NCI-H2227 (cell line): ENCODE measurements around the gene RAX.
"Not testable (repeated sequence)": the region's sequence is repeated elsewhere in the genome, so short reads cannot be mapped to it uniquely, and the experiment has no call there.

ENCODE experiments used
- DNase-seq: peaks from one replicate; lab custom pipeline; 2025; ENCODE audit not compliant: unreplicated experiment; lab: John Stamatoyannopoulos, UW

The RAX gene

DNA sequence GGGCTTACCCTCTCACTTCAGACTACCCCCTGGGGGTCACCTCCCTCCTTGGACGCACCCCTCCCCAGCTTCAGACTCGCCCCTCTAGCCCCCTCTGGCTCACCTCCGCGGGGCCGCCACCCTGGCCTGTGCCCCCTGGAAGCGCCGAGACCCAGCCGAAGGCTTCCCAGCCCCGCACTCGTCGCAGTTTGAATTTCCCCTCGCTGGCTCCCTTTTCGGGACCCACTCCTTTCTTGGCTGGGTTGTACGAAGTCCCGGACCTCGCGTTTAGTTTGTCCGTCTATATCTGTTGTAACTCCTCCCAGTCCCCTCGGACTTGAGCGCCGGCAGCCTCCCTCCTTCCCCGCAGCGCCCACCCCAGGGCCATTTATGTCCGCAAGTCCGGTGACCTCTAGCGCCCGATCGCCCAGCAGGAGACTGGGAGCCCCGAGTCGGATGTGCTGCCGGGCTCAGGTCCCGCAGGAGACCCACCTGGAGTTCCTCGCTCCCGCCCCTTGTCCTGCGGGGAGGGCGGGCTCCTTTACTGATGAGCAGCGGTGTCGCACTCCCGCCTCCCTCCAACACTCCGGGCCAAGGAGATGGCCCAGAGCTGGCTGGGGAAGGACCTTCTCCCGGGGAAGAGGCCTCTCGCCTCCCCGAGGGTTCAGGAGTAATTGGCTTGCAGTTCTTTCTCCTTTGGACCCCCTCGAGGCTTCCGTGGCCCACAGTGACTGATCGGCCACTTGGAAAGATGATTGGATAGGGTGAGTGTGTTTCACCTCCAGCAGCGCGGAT lies 692 bp upstream of the RAX start:
- peak; percentile 48 for DNase-seq

GRCh38 chr18:59272221-59272888 lies 899 bp downstream of the RAX start:
- DNase-seq, result no peak

GRCh38 chr18:59271606-59272220 lies 1.5 kb downstream of the RAX start:
- DNase-seq, result no peak

DNA sequence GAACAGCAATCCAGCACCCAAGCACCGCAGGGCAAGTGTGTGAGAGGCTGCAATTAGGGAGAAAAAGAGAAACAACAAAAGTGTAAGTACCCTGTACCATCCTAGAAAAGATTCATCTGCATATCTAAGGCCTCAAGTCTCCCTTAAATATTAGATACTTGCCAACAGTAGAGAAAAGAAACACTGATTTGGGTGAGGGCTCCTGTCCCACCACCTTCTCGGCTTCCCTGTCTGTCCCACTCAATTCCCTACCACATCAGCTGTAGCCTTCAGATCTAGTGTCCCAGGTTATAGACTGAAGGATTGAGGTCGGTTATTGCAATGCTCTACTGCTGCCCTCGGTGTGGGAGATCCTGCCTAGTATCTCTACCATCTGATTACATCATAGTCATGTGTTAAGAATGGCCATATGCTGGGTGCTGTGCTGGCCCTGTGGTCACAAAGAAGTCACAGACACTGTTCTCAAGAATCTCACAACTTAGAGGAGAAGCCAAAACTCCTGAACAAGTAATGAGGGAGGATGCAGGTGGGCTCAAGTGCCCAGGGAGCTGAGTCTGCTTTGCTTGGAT lies 2.5 kb downstream of the RAX start:
- no peak for DNase-seq

GRCh38 chr18:59269563-59270119 lies 3.6 kb downstream of the RAX start:
- no peak for DNase-seq

DNA sequence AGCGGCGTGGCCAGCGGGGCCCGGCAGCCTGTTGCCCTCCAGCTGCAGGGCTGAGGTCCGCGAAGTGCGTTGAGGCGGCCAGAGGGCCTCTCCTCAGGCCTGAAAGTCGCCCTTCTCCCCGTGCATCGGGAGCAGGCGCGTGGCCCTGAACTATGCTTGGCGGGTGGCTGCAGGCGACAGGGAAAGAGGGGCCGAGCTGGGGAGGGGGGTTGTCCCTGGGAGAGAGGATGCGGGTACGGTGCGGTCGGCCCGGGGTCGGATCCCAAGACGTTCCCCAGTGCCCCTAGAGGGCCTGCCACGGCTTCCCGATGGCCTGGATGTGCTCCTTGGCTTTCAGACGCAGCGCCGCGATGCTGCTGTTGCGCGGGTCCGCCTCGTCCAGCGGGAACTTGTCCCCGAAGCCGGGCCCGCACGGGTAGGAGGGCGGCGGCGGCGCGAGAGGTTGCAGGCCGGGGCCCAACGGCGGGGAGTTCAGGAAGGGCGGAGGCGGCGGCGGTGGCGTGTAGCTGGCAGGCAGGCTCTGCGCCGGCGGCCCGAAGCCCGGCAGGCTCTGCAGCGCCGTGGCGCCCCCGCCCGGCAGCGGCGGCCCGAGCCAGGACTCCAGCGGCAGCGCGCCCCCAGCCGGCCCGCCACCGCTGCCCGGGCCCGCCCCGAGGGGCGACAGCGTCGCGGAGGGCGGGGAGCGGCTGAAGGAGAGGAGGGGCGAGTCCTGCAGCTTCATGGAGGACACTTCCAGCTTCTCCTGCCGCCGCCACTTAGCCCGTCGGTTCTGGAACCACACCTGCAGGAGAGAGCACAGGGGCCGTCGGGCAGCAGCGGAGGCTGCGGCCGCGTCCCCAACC lies 4.3 kb downstream of the RAX start:
- DNase-seq, result no peak

DNA sequence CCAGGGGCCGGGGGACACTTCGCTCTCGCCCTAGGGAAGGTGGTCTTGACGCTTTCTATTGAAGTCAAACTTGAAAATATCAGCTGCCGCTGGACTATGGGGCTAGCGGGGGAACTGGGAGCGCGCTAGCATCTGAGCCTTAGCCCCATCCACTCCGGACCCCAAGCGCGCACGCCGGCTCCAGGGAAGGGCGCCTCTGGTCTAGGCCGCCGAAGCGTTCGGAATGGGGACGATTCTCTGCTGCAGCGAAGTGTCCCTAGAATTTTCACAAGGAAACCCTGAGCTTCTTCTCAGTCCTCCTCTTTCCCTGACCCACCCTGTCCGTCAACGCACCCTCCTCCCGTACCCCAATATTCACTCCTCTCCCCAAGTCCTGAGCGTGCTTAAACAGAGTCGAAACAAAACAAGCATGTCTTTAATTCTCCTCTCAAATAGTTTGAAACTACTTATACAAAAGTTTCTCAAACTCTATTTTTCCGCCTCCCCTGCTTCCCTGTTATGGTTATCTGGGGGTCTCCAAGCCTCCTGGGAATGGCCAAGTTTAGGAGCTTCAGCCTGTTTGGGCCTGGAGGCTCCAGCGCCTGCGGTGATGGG lies 5.0 kb downstream of the RAX start:
- DNase-seq, result no peak

GRCh38 chr18:59267503-59268126 lies 5.6 kb downstream of the RAX start:
- no peak for DNase-seq

DNA sequence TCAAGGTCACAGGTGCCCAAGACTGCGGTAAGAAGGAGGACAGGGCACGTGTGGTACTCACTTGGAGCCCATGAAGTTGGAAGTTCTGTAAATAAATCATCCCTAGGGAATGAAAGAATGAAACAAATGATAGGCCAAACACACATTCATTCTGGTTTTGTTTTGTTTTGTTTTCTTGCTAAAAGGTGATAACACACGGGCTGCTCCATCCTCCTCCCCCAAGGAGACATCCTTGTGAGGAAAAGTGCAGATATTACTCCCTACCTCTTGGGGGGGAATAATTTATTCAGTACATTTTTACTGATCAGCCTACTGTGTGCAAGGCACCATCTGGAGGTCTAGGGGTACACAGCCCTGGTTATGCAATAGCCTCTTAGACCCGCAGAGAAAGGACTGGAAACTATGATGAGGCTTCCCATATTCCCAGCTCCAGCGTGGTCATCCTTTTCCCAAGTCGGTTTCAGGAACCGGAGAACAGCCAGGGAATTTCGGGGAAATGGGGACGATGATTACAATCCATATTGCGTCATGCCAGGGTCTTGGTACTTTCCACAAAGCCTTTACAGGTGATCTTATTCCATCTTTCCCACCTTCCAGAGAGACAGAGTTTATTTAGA lies 6.3 kb downstream of the RAX start:
- DNase-seq, result no peak

DNA sequence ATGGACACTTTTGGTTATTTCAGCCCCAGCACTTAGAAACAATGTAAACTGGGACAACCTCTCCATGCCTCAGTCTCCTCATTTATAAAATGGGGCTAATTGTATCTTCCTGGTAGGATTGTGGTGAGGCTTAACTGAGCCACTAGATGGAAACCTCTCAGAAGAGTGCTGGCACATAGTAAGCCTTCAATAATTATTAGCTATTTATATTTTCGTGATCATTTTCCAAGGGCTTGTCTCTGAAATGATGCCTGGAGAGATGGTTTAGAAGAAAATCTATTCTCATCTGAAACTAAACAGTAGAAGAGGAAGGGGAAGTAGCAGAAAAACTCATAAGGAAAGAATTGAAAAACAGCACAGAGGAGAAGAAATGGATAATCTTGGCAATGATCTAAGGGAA lies 6.8 kb downstream of the RAX start:
- no peak for DNase-seq

DNA sequence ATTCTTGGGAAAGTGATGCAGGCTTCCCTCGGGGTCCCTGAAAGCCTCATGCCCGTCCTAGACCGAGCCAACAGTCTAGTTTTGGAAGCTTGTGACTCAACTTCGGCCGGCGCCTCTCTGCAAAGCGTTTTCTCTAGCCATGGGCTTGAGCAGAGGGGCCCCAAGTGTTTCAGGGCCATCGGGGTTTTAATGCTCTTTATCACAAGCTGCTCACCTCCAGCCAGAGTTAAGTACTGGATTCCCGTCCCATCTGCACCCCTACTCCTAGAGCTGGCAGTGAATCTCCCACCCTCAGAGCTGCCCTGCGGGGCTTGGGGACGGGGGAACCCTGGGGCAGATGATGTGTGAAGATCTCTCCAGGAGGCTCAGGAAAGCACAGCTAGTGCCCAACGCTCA lies 7.3 kb downstream of the RAX start:
- DNase-seq, result no peak

- no peak for DNase-seq
Measured at GRCh38 chr18:59265246-59265973, 7.8 kb downstream of the RAX start.

DNA sequence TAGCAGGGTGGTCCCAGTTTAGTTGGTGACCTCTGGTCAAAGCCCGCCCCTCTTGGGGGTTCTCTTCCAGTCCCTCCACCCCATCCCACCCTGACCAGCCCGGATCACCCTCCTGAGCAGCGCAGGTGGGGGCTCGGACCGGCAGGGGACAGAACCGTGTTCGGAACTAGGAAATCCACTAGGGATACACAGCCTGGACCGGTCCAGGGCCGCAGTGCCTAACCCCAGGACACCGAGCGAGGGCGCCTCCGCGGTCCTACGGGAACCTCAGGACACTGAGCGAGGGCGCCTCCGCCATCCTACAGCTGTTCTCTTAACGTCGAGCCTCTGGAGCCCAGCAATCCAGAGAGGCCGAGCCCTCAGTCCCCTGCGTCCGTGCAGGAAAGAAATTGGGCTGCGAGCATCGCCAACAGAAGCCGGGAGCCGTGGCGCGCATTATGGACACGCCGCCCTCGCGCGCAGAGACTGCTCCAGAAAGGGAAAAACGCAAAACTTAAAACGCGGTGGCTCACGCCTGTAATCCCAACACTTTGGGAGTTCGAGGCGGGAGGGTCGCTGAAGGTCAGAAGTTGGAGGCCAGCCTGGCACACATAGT lies 8.5 kb downstream of the RAX start:
- no peak for DNase-seq

DNA sequence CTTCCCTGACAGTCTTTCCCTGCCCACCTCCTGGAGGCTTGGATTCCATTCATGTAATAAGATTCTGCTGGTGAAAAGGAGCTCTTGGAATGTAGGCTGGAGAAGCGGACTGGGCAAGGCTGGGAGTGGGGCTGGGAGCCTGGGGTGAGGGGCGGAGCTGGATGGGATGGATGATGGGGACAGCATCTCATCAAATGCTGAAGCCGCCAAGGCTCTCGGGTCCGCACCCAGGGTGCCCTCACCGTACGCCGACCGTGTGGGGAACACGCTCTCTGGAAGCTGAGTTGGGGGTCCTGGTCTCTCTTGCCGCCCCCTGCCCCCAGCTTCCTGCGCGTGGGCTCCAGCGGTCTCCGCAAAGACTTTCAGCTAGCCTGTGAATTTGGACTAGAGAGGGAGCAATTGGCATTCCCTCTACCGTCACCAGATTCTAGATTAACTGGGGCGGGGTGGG lies 9.1 kb downstream of the RAX start:
- DNase-seq, result no peak

- DNase-seq, result no peak
Measured at GRCh38 chr18:59263661-59264060, 9.6 kb downstream of the RAX start.

- DNase-seq, result not testable (repeated sequence)
Measured at GRCh38 chr18:59262243-59262642, 11.0 kb downstream of the RAX start.

- not testable (repeated sequence) for DNase-seq
Measured at GRCh38 chr18:59261842-59262241, 11.4 kb downstream of the RAX start.

- DNase-seq, result not testable (repeated sequence)
Measured at GRCh38 chr18:59255491-59255890, 17.8 kb downstream of the RAX start.
